GM23338 (cell line): ENCODE measurements around the gene OPN1SW. TPM values are rescaled to one million over a fixed set of nuclear protein-coding genes. Genes with fewer than 3 reads are reported as not detected.

Experiments used
- ATAC-seq: fragments of 200-7000 bp; cut with Tn5 transposase; 3 replicates; pipeline ENCODE4 v1.9.1; 2020
- DNase-seq: peaks from one replicate; pipeline ENCODE4 v3.0.0-alpha.2; 2015; ENCODE audit warnings: low spot score
- H2AFZ ChIP-seq: fragments of 200-600 bp; sonication (generic); 2 replicates; pipeline ENCODE4 v1.8.0; 2016; ENCODE audit warnings: antibody characterized with exemption, mild to moderate bottlenecking, moderate library complexity
- H3F3A ChIP-seq: fragments of 200-600 bp; sonication (generic); replicated peaks from 2 replicates; pipeline ENCODE4 v1.8.0; 2017; ENCODE audit warnings: antibody characterized with exemption, mixed run types, low read depth
- H3K27ac ChIP-seq: fragments of 200-600 bp; sonication (generic); 2 replicates; pipeline ENCODE4 v1.6.1; 2016; ENCODE audit warnings: low read depth
- H3K27me3 ChIP-seq: fragments of 200-600 bp; sonication (generic); 2 replicates; pipeline ENCODE4 v1.8.0; 2016; ENCODE audit warnings: mild to moderate bottlenecking, mixed run types, moderate library complexity; ENCODE audit not compliant: insufficient read depth
- H3K36me3 ChIP-seq: fragments of 200-600 bp; sonication (generic); 2 replicates; pipeline ENCODE4 v1.8.0; 2016; ENCODE audit warnings: mild to moderate bottlenecking; ENCODE audit not compliant: insufficient read depth
- H3K4me1 ChIP-seq: fragments of 200-600 bp; sonication (generic); 2 replicates; pipeline ENCODE4 v1.8.0; 2016; ENCODE audit warnings: mild to moderate bottlenecking, moderate library complexity; ENCODE audit not compliant: insufficient read depth
- H3K4me2 ChIP-seq: fragments of 200-600 bp; sonication (generic); 2 replicates; pipeline ENCODE4 v1.7.1; 2017; ENCODE audit warnings: mixed run types
- H3K4me3 ChIP-seq: fragments of 200-600 bp; sonication (generic); 2 replicates; pipeline ENCODE4 v1.6.1; 2016; ENCODE audit warnings: mixed run types
- H3K79me2 ChIP-seq: fragments of 200-600 bp; sonication (generic); replicated peaks from 2 replicates; pipeline ENCODE4 v1.8.0; 2017; ENCODE audit warnings: mild to moderate bottlenecking; ENCODE audit not compliant: insufficient read depth
- H3K9me2 ChIP-seq: fragments of 200-600 bp; sonication (generic); 2 replicates; pipeline ENCODE4 v1.8.0; 2017; ENCODE audit not compliant: insufficient read depth
- H4K20me1 ChIP-seq: fragments of 200-600 bp; sonication (generic); replicated peaks from 2 replicates; pipeline ENCODE4 v1.8.0; 2017; ENCODE audit warnings: mild to moderate bottlenecking; ENCODE audit not compliant: insufficient read depth
- H3K27ac Mint-ChIP-seq: 2 replicates; pipeline ENCODE4 v1.8.0; 2020; ENCODE audit warnings: inconsistent platforms, mild to moderate bottlenecking, moderate library complexity, mixed read lengths
- H3K27me3 Mint-ChIP-seq: 3 replicates; pipeline ENCODE4 v1.8.0; 2022; ENCODE audit warnings: low read depth, mild to moderate bottlenecking, moderate library complexity, mixed read lengths, inconsistent platforms; ENCODE audit not compliant: insufficient read depth, poor library complexity
- H3K36me3 Mint-ChIP-seq: 3 replicates; pipeline ENCODE4 v1.8.0; 2021; ENCODE audit warnings: low read depth, mild to moderate bottlenecking, inconsistent platforms, moderate library complexity, mixed read lengths
- H3K4me1 Mint-ChIP-seq: 3 replicates; pipeline ENCODE4 v1.8.0; 2020; ENCODE audit warnings: mild to moderate bottlenecking, inconsistent platforms, mixed read lengths
- H3K4me3 Mint-ChIP-seq: 3 replicates; pipeline ENCODE4 v1.8.0; 2021; ENCODE audit warnings: moderate library complexity, mild to moderate bottlenecking, inconsistent platforms, mixed read lengths
- H3K9me3 Mint-ChIP-seq: 3 replicates; pipeline ENCODE4 v1.8.0; 2020; ENCODE audit warnings: moderate library complexity, mild to moderate bottlenecking, inconsistent platforms, mixed read lengths
- CREB1 ChIP-seq: fragments of 250-450 bp; sonication (Bioruptor Pico); IDR thresholded peaks from 2 replicates; pipeline ENCODE4 v1.5.0; 2020; ENCODE audit warnings: low read depth, mild to moderate bottlenecking, moderate library complexity
- ETS1 ChIP-seq: IDR thresholded peaks from 2 replicates; pipeline ENCODE4 v1.6.1; 2016; ENCODE audit warnings: antibody characterized with exemption
- EZH2 ChIP-seq: fragments of 200-600 bp; sonication (generic); IDR thresholded peaks from one replicate; pipeline ENCODE4 v1.8.0; 2017; ENCODE audit warnings: antibody characterized with exemption, mild to moderate bottlenecking, low read depth; ENCODE audit not compliant: unreplicated experiment
- EZH2phosphoT487 ChIP-seq: fragments of 200-600 bp; sonication (generic); IDR thresholded peaks from one replicate; pipeline ENCODE4 v1.8.1; 2018; ENCODE audit warnings: antibody characterized with exemption; ENCODE audit not compliant: unreplicated experiment
- JUNB ChIP-seq: IDR thresholded peaks from one replicate; pipeline ENCODE4 v1.6.1; 2016; ENCODE audit warnings: antibody characterized with exemption; ENCODE audit not compliant: unreplicated experiment
- NANOG ChIP-seq: IDR thresholded peaks from 2 replicates; pipeline ENCODE4 v1.6.1; 2016; ENCODE audit warnings: antibody characterized with exemption, borderline replicate concordance
- POLR2AphosphoS5 ChIP-seq: IDR thresholded peaks from 2 replicates; pipeline ENCODE4 v1.6.1; 2016; ENCODE audit warnings: antibody characterized with exemption, low read depth
- REST ChIP-seq: IDR thresholded peaks from one replicate; pipeline ENCODE4 v1.6.1; 2018; ENCODE audit warnings: antibody characterized with exemption; ENCODE audit not compliant: unreplicated experiment
- STAT1 ChIP-seq: IDR thresholded peaks from one replicate; pipeline ENCODE4 v1.6.1; 2016; ENCODE audit warnings: antibody characterized with exemption; ENCODE audit not compliant: unreplicated experiment
- ZNF114 ChIP-seq: fragments of 250-450 bp; sonication (Bioruptor Pico); IDR thresholded peaks from 2 replicates; pipeline ENCODE4 v1.5.0; 2020; ENCODE audit warnings: mild to moderate bottlenecking, moderate library complexity
- ZNF331 ChIP-seq: fragments of 250-450 bp; sonication (Bioruptor Pico); IDR thresholded peaks from 2 replicates; pipeline ENCODE4 v1.5.0; 2020; ENCODE audit warnings: low read depth, mild to moderate bottlenecking, moderate library complexity
- polyA plus RNA-seq: library from polyadenylated mRNA; unstranded; fragments of >200 nt; fragmentation: Nextera tagmentation; extraction: Ambion mirVana; gene quantifications from 2 replicates; pipeline ENCODE4 v1.2.1, GENCODE V29; 2016
- total RNA-seq: library from RNA; depleted of rRNA; stranded (reverse); fragments of >200 nt; shearing (Covaris generic); gene quantifications from 2 replicates; pipeline ENCODE4 v1.2.3, GENCODE V29; 2014
- TF ChIP-seq, protein P1 (sequence below), 2 experiments: fragments of 200-600 bp in 1 of 2; sonication (generic) in 1 of 2; conservative IDR thresholded peaks; 2 replicates each; pipeline versions ENCODE4 v1.5.1 to v1.6.1; 2016 to 2017; ENCODE audit warnings: antibody characterized with exemption in 2 of 2, low read depth in 2 of 2, mild to moderate bottlenecking in 2 of 2, moderate library complexity in 1 of 2

Gene OPN1SW
- total and polyA plus RNA-seq, 2 experiments from 2014 or later: 0.50 TPM; not detected in 1

DNA sequence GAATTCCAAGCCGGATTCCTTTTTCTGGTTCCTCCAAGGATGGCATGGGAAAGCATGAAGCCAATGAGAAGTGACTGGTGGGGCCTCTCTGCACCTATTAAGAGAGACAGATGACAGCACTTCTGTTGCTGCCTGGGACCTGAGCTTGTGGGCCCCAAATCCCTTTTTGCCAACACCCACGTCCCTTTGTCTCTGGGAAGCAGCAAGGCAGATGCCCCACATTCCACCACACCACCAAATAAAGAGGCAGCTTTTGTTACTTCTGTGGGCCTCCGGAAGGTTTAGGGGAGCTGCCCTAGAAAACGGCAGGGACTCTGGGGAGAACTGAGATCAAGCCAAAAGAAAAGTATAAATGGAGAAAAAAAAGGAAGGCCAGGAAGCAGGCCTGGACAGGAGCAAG is 19.5 kb upstream of the OPN1SW start:
- H3K27ac Mint-ChIP-seq: peak overlapping the region; percentile 36; the same call in 1 of the 2 replicates
- peaks cover 35% of the 10 kb centered on the region for H3K36me3 Mint-ChIP-seq
- no peak overlapping the region for H3K4me3 ChIP-seq
- H3K27me3 ChIP-seq: no peaks in the 10 kb centered on the region
- no peaks in the 10 kb centered on the region for H3K79me2 ChIP-seq
- no peaks in the 10 kb centered on the region for H3K9me2 ChIP-seq
- peaks cover 33% of the 10 kb centered on the region for H3K4me1 Mint-ChIP-seq
- 0 out of 2 replicates have a peak, but pooled peaks cover 11% of the 10 kb centered on the region for H3K36me3 ChIP-seq
- no peak overlapping the region for H3K4me2 ChIP-seq
- peaks cover 13% of the 10 kb centered on the region for H3K27me3 Mint-ChIP-seq
- TF ChIP-seq STAT1 (no peak), CREB1 (CRISPR knock-in tag) (no peak), REST (no peak), NANOG (no peak), EZH2phosphoT487 (no peak), ZNF114 (no peak), POLR2AphosphoS5 (no peak)
- TF ChIP-seq, protein P1, sequence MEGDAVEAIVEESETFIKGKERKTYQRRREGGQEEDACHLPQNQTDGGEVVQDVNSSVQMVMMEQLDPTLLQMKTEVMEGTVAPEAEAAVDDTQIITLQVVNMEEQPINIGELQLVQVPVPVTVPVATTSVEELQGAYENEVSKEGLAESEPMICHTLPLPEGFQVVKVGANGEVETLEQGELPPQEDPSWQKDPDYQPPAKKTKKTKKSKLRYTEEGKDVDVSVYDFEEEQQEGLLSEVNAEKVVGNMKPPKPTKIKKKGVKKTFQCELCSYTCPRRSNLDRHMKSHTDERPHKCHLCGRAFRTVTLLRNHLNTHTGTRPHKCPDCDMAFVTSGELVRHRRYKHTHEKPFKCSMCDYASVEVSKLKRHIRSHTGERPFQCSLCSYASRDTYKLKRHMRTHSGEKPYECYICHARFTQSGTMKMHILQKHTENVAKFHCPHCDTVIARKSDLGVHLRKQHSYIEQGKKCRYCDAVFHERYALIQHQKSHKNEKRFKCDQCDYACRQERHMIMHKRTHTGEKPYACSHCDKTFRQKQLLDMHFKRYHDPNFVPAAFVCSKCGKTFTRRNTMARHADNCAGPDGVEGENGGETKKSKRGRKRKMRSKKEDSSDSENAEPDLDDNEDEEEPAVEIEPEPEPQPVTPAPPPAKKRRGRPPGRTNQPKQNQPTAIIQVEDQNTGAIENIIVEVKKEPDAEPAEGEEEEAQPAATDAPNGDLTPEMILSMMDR (conservative IDR thresholded peaks at IDR 0.05; ENCODE audit: low read depth in 2 of 2): no peak
- H2AFZ ChIP-seq: no peak overlapping the region
- 0 out of 2 replicates have a peak, but pooled peaks cover 6% of the 10 kb centered on the region for H3F3A ChIP-seq
- H3K4me3 Mint-ChIP-seq: no peak overlapping the region
- peak overlapping the region; percentile 81; the same call in 1 of the 2 replicates for H3K27ac ChIP-seq
- ATAC-seq (no peak), DNase-seq (peak; percentile 47)
- H3K4me1 ChIP-seq: peaks cover 23% of the 10 kb centered on the region
- no peaks in the 10 kb centered on the region for H3K9me3 Mint-ChIP-seq
- H4K20me1 ChIP-seq: no peaks in the 10 kb centered on the region; the same call in 1 of the 2 replicates

DNA sequence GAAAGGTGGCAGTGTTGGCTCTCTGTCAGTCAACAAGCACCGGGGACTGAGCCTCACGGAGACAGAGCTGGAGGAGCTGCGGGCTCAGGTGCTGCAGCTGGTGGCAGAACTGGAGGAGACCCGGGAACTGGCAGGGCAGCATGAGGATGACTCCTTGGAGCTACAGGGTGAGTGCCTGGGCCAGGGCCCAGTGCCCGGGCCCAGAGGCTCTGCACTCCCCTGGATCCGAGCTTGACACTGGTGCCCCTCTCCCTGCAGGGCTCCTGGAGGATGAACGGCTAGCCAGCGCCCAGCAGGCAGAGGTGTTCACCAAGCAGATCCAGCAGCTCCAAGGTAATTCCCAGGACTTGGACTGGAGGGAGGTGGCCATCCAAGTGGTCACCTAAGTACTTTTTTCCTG is 18.8 kb upstream of the OPN1SW start:
- peak overlapping the region; percentile 81; the same call in 1 of the 2 replicates for H3K27ac ChIP-seq
- no peak for ATAC-seq
- TF ChIP-seq STAT1: no peak
- TF ChIP-seq CREB1 (CRISPR knock-in tag): no peak
- no peak for TF ChIP-seq EZH2phosphoT487
- TF ChIP-seq REST: no peak
- no peak for TF ChIP-seq POLR2AphosphoS5
- no peak for TF ChIP-seq JUNB
- no peak for TF ChIP-seq ZNF331
- TF ChIP-seq EZH2: no peak
- no peak for TF ChIP-seq ZNF114
- TF ChIP-seq ETS1: no peak
- no peak for TF ChIP-seq NANOG

More for the DNA sequence above, 18.8 kb upstream of the OPN1SW start:
- Histone ChIP-seq H3K27me3 (no peaks in the 10 kb centered on the region), H4K20me1 (no peaks in the 10 kb centered on the region; the same call in 1 of the 2 replicates), H3K4me3 (no peak overlapping the region), H2AFZ (no peak overlapping the region), H3K79me2 (no peaks in the 10 kb centered on the region), H3F3A (0 out of 2 replicates have a peak, but pooled peaks cover 6% of the 10 kb centered on the region), H3K4me1 (peaks cover 26% of the 10 kb centered on the region), H3K36me3 (0 out of 2 replicates have a peak, but pooled peaks cover 9% of the 10 kb centered on the region), H3K9me2 (no peaks in the 10 kb centered on the region), H3K4me2 (no peak overlapping the region)
- DNase-seq: no peak
- H3K27me3 Mint-ChIP-seq: peaks cover 13% of the 10 kb centered on the region
- H3K4me3 Mint-ChIP-seq: no peak overlapping the region
- peaks cover 36% of the 10 kb centered on the region for H3K4me1 Mint-ChIP-seq
- no peak overlapping the region for H3K27ac Mint-ChIP-seq
- H3K36me3 Mint-ChIP-seq: peaks cover 34% of the 10 kb centered on the region
- H3K9me3 Mint-ChIP-seq: no peaks in the 10 kb centered on the region
